K562 (cell line): ENCODE results near the gene CNTROB. TPM values are rescaled to one million over a fixed set of nuclear protein-coding genes. Genes with fewer than 3 reads are reported as not detected.

Source experiments
- ATAC-seq: fragments of 200-7000 bp; cut with Tn5 transposase; 3 replicates; pipeline ENCODE4 v1.9.1; 2020; ENCODE audit warnings: moderate library complexity
- BruUV-seq: library from RNA; stranded (reverse); fragments of 400-500 nt; replicated peaks from 2 replicates; lab custom pipeline; 2021; lab: Mats Ljungman, UMichigan
- CTCF ChIA-PET: fragments of 300-600 bp; formaldehyde crosslinking; extraction: SDS; loops from one replicate; lab custom pipeline; 2021; ENCODE audit warnings: low intra/inter-chr PET ratio; lab: Yijun Ruan, JAX
- POLR2A ChIA-PET: fragments of 300-600, 350-650 bp; sonication (Branson Sonifier 250); formaldehyde crosslinking; extraction: SDS; loops from one replicate; lab custom pipeline; 2021; ENCODE audit warnings: antibody characterized with exemption, inconsistent platforms; lab: Yijun Ruan, JAX
- DNase-seq, 4 experiments: peaks; one replicate each; pipeline versions ENCODE4 v3.0.0 to v3.0.0-alpha.2; 2011 to 2018; ENCODE audit warnings: low spot score in 3 of 4, mixed read lengths in 3 of 4; ENCODE audit errors: extremely low read depth in 1 of 4
- FAIRE-seq: peaks from 2 replicates; lab custom pipeline; 2011; peaks lifted over from hg19 to GRCh38; lab: Jason Lieb, UNC
- H2AFZ ChIP-seq: 2 replicates; pipeline ENCODE4 v1.6.0; 2011; ENCODE audit warnings: low read depth, low read length, control low read depth, inconsistent platforms
- H3K27ac ChIP-seq: fragments of 200-600 bp; 3 replicates; pipeline ENCODE4 v1.8.0; 2011; ENCODE audit warnings: low read depth, mild to moderate bottlenecking, control low read depth, inconsistent platforms, low read length, moderate library complexity, mixed read lengths; ENCODE audit errors: extremely low read depth
- H3K27me3 ChIP-seq, 2 experiments: fragments of 300-600 bp in 1 of 2; 2 replicates in 1 of 2; 3 replicates in 1 of 2; pipeline versions ENCODE4 v1.6.0 to v1.8.0; 2011; ENCODE audit warnings: inconsistent platforms in 2 of 2, low read length in 2 of 2, mild to moderate bottlenecking in 1 of 2, mixed read lengths in 1 of 2, moderate library complexity in 1 of 2; ENCODE audit not compliant: control insufficient read depth in 2 of 2, insufficient read depth in 2 of 2
- H3K36me3 ChIP-seq: fragments of 300-600 bp; 3 replicates; pipeline ENCODE4 v1.8.0; 2011; ENCODE audit warnings: mild to moderate bottlenecking, low read length, inconsistent platforms; ENCODE audit not compliant: control insufficient read depth, insufficient read depth
- H3K4me1 ChIP-seq, 2 experiments: fragments of 200-600 bp in 1 of 2; replicated peaks in 1 of 2; 2 replicates in 1 of 2; 3 replicates in 1 of 2; pipeline versions ENCODE4 v1.5.1 to v1.8.0; 2011; ENCODE audit warnings: inconsistent platforms in 2 of 2, low read length in 2 of 2, mild to moderate bottlenecking in 1 of 2, mixed read lengths in 1 of 2, moderate library complexity in 1 of 2; ENCODE audit not compliant: control insufficient read depth in 2 of 2, insufficient read depth in 2 of 2
- H3K4me2 ChIP-seq: 2 replicates; pipeline ENCODE4 v1.6.1; 2011; ENCODE audit warnings: low read length, control low read depth, inconsistent platforms, mixed read lengths; ENCODE audit not compliant: insufficient read depth
- H3K4me3 ChIP-seq: fragments of 200-600 bp; sonication (generic), shearing (Covaris generic); 2 replicates; pipeline ENCODE4 v1.5.1; 2016; ENCODE audit warnings: control low read depth, inconsistent platforms
- H3K79me2 ChIP-seq: fragments of 200-600 bp; 3 replicates; pipeline ENCODE4 v1.8.0; 2011; ENCODE audit warnings: low read length, inconsistent platforms; ENCODE audit not compliant: control insufficient read depth, insufficient read depth
- H3K9ac ChIP-seq, 2 experiments: 2 replicates each; pipeline versions ENCODE4 v1.6.0 to v1.6.1; 2011; ENCODE audit warnings: low read depth in 2 of 2, low read length in 2 of 2, control low read depth in 1 of 2, inconsistent platforms in 1 of 2, mild to moderate bottlenecking in 1 of 2, mixed read lengths in 1 of 2; ENCODE audit not compliant: insufficient read depth in 1 of 2
- H3K9me1 ChIP-seq: one replicate; pipeline ENCODE4 v1.6.0; 2011; ENCODE audit warnings: inconsistent platforms, mild to moderate bottlenecking, low read length, moderate library complexity; ENCODE audit not compliant: control insufficient read depth, insufficient read depth
- H3K9me3 ChIP-seq: replicated peaks from 2 replicates; pipeline ENCODE4 v1.5.1; 2011; ENCODE audit warnings: low read depth, low read length, inconsistent platforms; ENCODE audit not compliant: control insufficient read depth, insufficient read depth
- H4K20me1 ChIP-seq: replicated peaks from 2 replicates; pipeline ENCODE4 v1.6.1; 2011; ENCODE audit warnings: low read length, inconsistent platforms, mixed read lengths; ENCODE audit not compliant: control insufficient read depth, insufficient read depth
- BRD4 ChIP-seq: fragments of 200-600 bp; sonication (generic); IDR thresholded peaks from 2 replicates; pipeline ENCODE4 v1.6.1; 2017; ENCODE audit warnings: inconsistent platforms
- CSDE1 ChIP-seq, 2 experiments: fragments of 450-650 bp; IDR thresholded peaks; 2 replicates each; pipeline ENCODE4 v1.6.1; 2016; ENCODE audit warnings: mild to moderate bottlenecking in 1 of 2
- DACH1 ChIP-seq: fragments of 450-650 bp; IDR thresholded peaks from 2 replicates; pipeline ENCODE4 v1.6.1; 2018; ENCODE audit not compliant: partially characterized antibody
- ELF1 ChIP-seq: fragments of 200-800 bp; sonication (Bioruptor generic); IDR thresholded peaks from 2 replicates; pipeline ENCODE4 v1.6.1; 2016; ENCODE audit warnings: missing genetic modification characterization, missing compliant biosample characterization
- HINFP ChIP-seq: fragments of 450-650 bp; conservative IDR thresholded peaks from 2 replicates; pipeline ENCODE4 v1.6.1; 2016; ENCODE audit warnings: missing genetic modification characterization, low read depth, mild to moderate bottlenecking, control low read depth, missing compliant biosample characterization
- HMBOX1 ChIP-seq: sonication (generic); IDR thresholded peaks from 2 replicates; pipeline ENCODE4 v1.6.1; 2016
- NFYB ChIP-seq: IDR thresholded peaks from 2 replicates; pipeline ENCODE4 v1.6.1; 2011; ENCODE audit warnings: mild to moderate bottlenecking, moderate library complexity; ENCODE audit not compliant: insufficient read length; ENCODE audit errors: extremely low read depth
- POLR2B ChIP-seq: fragments of 450-650 bp; IDR thresholded peaks from 2 replicates; pipeline ENCODE4 v1.6.1; 2018; ENCODE audit warnings: low read depth; ENCODE audit not compliant: partially characterized antibody
- RAD51 ChIP-seq: fragments of 450-650 bp; IDR thresholded peaks from 2 replicates; pipeline ENCODE4 v1.7.1; 2016; ENCODE audit warnings: low read depth, mild to moderate bottlenecking, borderline replicate concordance
- SIRT6 ChIP-seq: IDR thresholded peaks from one replicate; pipeline ENCODE4 v1.6.1; 2012; ENCODE audit warnings: low read depth, mild to moderate bottlenecking, control low read depth, inconsistent platforms, low read length, moderate library complexity
- STAT5B ChIP-seq: fragments of 250-450 bp; sonication (Bioruptor Pico); IDR thresholded peaks from 2 replicates; pipeline ENCODE4 v1.8.0; 2021; ENCODE audit warnings: mild to moderate bottlenecking, inconsistent platforms
- ZNF232 ChIP-seq: sonication (generic); formaldehyde crosslinking; IDR thresholded peaks from 2 replicates; pipeline ENCODE4 v1.8.0; 2022; ENCODE audit warnings: mild to moderate bottlenecking, missing genetic modification reagents
- WGBS: fragments of 100-300 bp; shearing (Covaris generic); methylation state at CpG from one replicate; pipeline ENCODE4 v1.1.6; 2016; ENCODE audit warnings: low coverage, mixed read lengths; ENCODE audit not compliant: insufficient coverage; ENCODE audit errors: missing lambda C conversion rate; 5-methylcytosine and 5-hydroxymethylcytosine counted together
- in situ Hi-C: fragments of 300-500 bp; cut with MboI; formaldehyde crosslinking; loops from 4 replicates; pipeline ENCODE4 v1.15.0; 2018; ENCODE audit warnings: inconsistent platforms, mixed read lengths
- intact Hi-C: fragments of 100-400 bp; cut with micrococcal nuclease; formaldehyde crosslinking; loops from 2 replicates; pipeline ENCODE4 v1.14.2; 2022
- polyA plus RNA-seq, 8 experiments: library from polyadenylated mRNA; depleted of rRNA in 4 of 8; stranded (reverse) in 5 of 8; unstranded in 3 of 8; fragments of >200 nt; fragmentation: Nextera tagmentation in 2 of 8; fragmentation: Illumina TruSeq in 1 of 8; extraction: Ambion mirVana in 2 of 8; extraction: Trizol in 1 of 8; gene quantifications; 2 replicates each; pipeline versions ENCODE4 v1.2.1 to v1.2.3, GENCODE V29; 2011 to 2014; ENCODE audit warnings: inconsistent platforms in 1 of 8, missing spikeins in 1 of 8
- total RNA-seq, 7 experiments: library from RNA; depleted of rRNA in 6 of 7; stranded (reverse); fragments of >200 nt in 6 of 7; fragmentation: Illumina TruSeq in 2 of 7; extraction: Trizol in 2 of 7; gene quantifications; 2 replicates each; pipeline versions ENCODE4 v1.2.1 to v1.2.3, GENCODE V29; 2011 to 2021; ENCODE audit warnings: low replicate concordance in 1 of 7
- TF ChIP-seq, protein P1 (sequence below): fragments of 450-650 bp; IDR thresholded peaks from 2 replicates; pipeline ENCODE4 v1.6.1; 2018; ENCODE audit warnings: mild to moderate bottlenecking, low read depth; ENCODE audit not compliant: partially characterized antibody

Gene CNTROB
- total and polyA plus RNA-seq, 9 of the 15 experiments (the other 6 are each of a cell fraction or from before 2014, with no cell fraction given), result 1.9 to 33.3 (median 23.0) TPM

GRCh38 chr17:7959503-7960253, 27.7 kb downstream of the CNTROB start:
- ATAC-seq, result no peak
- intact Hi-C loops, result no loop called here
- Histone ChIP-seq H3K27ac (no peak overlapping the region), H3K9me3 (no peaks in the 10 kb centered on the region), H4K20me1 (no peaks in the 10 kb centered on the region), H3K79me2 (no peaks in the 10 kb centered on the region), H3K27me3 (peaks cover 3 to 5% of the 10 kb centered on the region in 2 experiments; a peak in 2 of 5 replicates), H3K9ac (no peak overlapping the region), H2AFZ (no peak overlapping the region), H3K36me3 (no peaks in the 10 kb centered on the region), H3K4me3 (no peak overlapping the region), H3K9me1 (no peaks in the 10 kb centered on the region), H3K4me2 (no peak overlapping the region), H3K4me1 (no peaks in the 10 kb centered on the region; a peak in 1 of 5 replicates)
- BruUV-seq, result no TSS peak
- TF ChIP-seq STAT5B (CRISPR knock-in tag), result no peak
- TF ChIP-seq SIRT6, result no peak
- TF ChIP-seq DACH1, result no peak
- TF ChIP-seq CSDE1 (IDR thresholded peaks at IDR 0.05), result no peak
- no peak for TF ChIP-seq HINFP (tag)
- TF ChIP-seq NFYB, result no peak
- TF ChIP-seq BRD4, result no peak
- TF ChIP-seq ZNF232, result no peak
- no peak for TF ChIP-seq POLR2B
- TF ChIP-seq ELF1 (tag), result no peak
- no peak for TF ChIP-seq HMBOX1
- TF ChIP-seq RAD51, result no peak
- TF ChIP-seq, protein P1, sequence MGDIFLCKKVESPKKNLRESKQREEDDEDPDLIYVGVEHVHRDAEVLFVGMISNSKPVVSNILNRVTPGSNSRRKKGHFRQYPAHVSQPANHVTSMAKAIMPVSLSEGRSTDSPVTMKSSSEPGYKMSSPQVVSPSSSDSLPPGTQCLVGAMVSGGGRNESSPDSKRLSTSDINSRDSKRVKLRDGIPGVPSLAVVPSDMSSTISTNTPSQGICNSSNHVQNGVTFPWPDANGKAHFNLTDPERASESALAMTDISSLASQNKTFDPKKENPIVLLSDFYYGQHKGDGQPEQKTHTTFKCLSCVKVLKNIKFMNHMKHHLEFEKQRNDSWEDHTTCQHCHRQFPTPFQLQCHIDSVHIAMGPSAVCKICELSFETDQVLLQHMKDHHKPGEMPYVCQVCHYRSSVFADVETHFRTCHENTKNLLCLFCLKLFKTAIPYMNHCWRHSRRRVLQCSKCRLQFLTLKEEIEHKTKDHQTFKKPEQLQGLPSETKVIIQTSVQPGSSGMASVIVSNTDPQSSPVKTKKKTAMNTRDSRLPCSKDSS, result no peak
- DNase-seq, result no peak
- in situ Hi-C loops, result no loop called here
- CTCF ChIA-PET, result no interaction called here
- POLR2A ChIA-PET, result no interaction called here
- FAIRE-seq, result no peak
- 7% methylated on average over 8 of the region's 9 CpGs for WGBS
